SU-DHL-6 (cell line): ENCODE data around the gene TMED10.

ENCODE experiments used
- H2AFZ ChIP-seq: fragments of 200-600 bp; sonication (generic); 2 replicates; pipeline ENCODE4 v1.6.1; 2014; ENCODE audit warnings: low read depth, mild to moderate bottlenecking, moderate library complexity, mixed read lengths, antibody characterized with exemption, low read length; ENCODE audit not compliant: severe bottlenecking
- H3F3A ChIP-seq: fragments of 200-600 bp; shearing (Covaris generic); 2 replicates; pipeline ENCODE4 v1.6.0; 2016; ENCODE audit warnings: antibody characterized with exemption, mild to moderate bottlenecking; ENCODE audit not compliant: insufficient read depth
- H3K27ac ChIP-seq: fragments of 200-600 bp; sonication (generic); 2 replicates; pipeline ENCODE4 v1.5.1; 2016; ENCODE audit warnings: low read depth, mild to moderate bottlenecking, low read length, moderate library complexity, mixed read lengths
- H3K27me3 ChIP-seq: fragments of 200-600 bp; sonication (generic), shearing (Covaris generic); 2 replicates; pipeline ENCODE4 v1.6.0; 2014; ENCODE audit warnings: mild to moderate bottlenecking, low read length
- H3K36me3 ChIP-seq: fragments of 200-600 bp; sonication (generic); 2 replicates; pipeline ENCODE4 v1.6.1; 2014; ENCODE audit warnings: mild to moderate bottlenecking, low read length, mixed read lengths
- H3K4me2 ChIP-seq: fragments of 300-600, 200-600 bp; shearing (Covaris generic), sonication (generic); 2 replicates; pipeline ENCODE4 v1.6.0; 2014; ENCODE audit warnings: low read length, low read depth, mild to moderate bottlenecking; ENCODE audit not compliant: poor library complexity, severe bottlenecking
- H3K4me3 ChIP-seq: fragments of 200-600 bp; sonication (generic); 2 replicates; pipeline ENCODE4 v1.5.1; 2014; ENCODE audit warnings: antibody characterized with exemption, low read length, mild to moderate bottlenecking, mixed read lengths; ENCODE audit not compliant: insufficient read depth, poor library complexity, severe bottlenecking
- H3K79me2 ChIP-seq: fragments of 200-600 bp; sonication (generic); 2 replicates; pipeline ENCODE4 v1.6.1; 2014; ENCODE audit warnings: mild to moderate bottlenecking, low read length, moderate library complexity; ENCODE audit not compliant: insufficient read depth
- H3K9ac ChIP-seq: fragments of 200-600 bp; sonication (generic); 2 replicates; pipeline ENCODE4 v1.7.0; 2014; ENCODE audit warnings: mild to moderate bottlenecking, low read length
- H3K9me2 ChIP-seq: fragments of 200-600 bp; sonication (generic); replicated peaks from 2 replicates; pipeline ENCODE4 v1.6.1; 2014; ENCODE audit warnings: low read length; ENCODE audit not compliant: insufficient read depth
- H3K9me3 ChIP-seq: fragments of 200-600 bp; sonication (generic); 2 replicates; pipeline ENCODE4 v1.6.1; 2014; ENCODE audit warnings: low read length, mixed read lengths; ENCODE audit not compliant: insufficient read depth
- H4K20me1 ChIP-seq: fragments of 200-600 bp; sonication (generic); 2 replicates; pipeline ENCODE4 v1.6.1; 2014; ENCODE audit warnings: low read depth, mild to moderate bottlenecking, antibody characterized with exemption, low read length, moderate library complexity, mixed read lengths
- CTCF ChIP-seq: fragments of 200-600 bp; sonication (generic); IDR thresholded peaks from one replicate; pipeline ENCODE4 v1.5.1; 2017; ENCODE audit warnings: antibody characterized with exemption, mild to moderate bottlenecking, low read length, moderate library complexity; ENCODE audit not compliant: insufficient read depth, poor library complexity, severe bottlenecking
- EZH2phosphoT487 ChIP-seq: fragments of 200-600 bp; sonication (generic), shearing (Covaris generic); conservative IDR thresholded peaks from 2 replicates; pipeline ENCODE4 v1.6.1; 2018; ENCODE audit warnings: mild to moderate bottlenecking, antibody characterized with exemption, low read length, moderate library complexity, mixed read lengths

Gene TMED10

DNA sequence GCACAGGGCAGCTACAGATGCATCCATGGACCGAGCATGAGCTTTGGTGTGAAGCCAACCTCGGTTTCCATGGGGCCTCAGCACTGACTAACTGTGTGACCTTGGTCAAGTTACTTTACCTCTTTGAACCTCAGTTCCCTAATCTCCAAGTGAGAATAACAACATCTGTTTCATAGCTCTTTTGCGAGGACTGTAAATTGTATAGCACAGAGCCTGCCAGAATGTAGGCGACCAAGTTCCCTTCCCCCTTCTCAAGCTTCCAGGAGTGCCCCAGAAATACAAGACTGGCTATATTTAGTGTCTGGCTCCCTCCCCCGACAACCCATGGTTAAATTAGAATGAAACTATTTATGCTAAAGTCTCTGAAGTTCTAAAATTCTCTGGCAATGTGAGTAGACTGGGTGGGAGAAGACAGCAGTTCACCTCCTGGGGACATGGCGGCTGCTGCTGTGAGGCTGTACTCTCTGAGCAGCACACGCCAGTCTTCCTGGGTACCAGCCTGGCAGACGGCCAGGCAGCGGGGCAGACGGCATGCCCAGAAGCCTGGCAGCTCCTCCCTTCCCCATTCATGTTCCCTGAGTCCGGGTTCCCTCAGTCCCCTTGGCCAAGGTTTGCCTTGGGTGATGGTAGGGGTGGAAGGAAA lies 22.0 kb upstream of the TMED10 start:
- Histone ChIP-seq H3K27ac (no peak overlapping the region), H3K4me3 (no peak overlapping the region), H2AFZ (no peak overlapping the region), H4K20me1 (no peaks in the 10 kb centered on the region), H3K27me3 (no peaks in the 10 kb centered on the region), H3K4me2 (no peak overlapping the region), H3K9me3 (no peaks in the 10 kb centered on the region), H3K9ac (no peak overlapping the region), H3K9me2 (no peaks in the 10 kb centered on the region), H3F3A (no peaks in the 10 kb centered on the region), H3K36me3 (no peaks in the 10 kb centered on the region), H3K79me2 (no peaks in the 10 kb centered on the region)
- no peak for TF ChIP-seq CTCF
- no peak for TF ChIP-seq EZH2phosphoT487

DNA sequence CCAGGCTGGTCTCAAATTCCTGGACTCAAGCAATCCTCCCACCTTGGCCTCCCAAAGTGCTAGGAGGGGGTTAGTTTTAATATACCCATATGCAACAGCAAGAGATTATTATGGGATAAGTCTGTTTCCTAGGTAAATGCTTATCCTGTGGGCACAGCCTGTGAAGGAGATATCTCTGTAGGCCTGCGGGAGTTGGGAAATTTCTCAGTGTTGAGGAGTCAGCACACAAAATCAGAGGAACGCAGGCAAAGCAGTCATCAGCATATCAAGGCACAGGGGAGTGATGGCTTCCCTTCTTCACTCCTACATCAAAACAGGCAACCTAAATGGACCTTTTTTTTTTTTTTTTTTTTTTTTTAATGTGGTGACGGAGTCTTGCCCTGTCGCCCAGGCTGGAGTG lies 20.9 kb upstream of the TMED10 start:
- Histone ChIP-seq H3K27ac (no peak overlapping the region), H3K27me3 (no peaks in the 10 kb centered on the region), H2AFZ (no peak overlapping the region), H3F3A (no peaks in the 10 kb centered on the region), H3K9ac (no peak overlapping the region), H3K9me3 (no peaks in the 10 kb centered on the region), H3K79me2 (no peaks in the 10 kb centered on the region), H3K4me2 (no peak overlapping the region), H4K20me1 (no peaks in the 10 kb centered on the region), H3K36me3 (no peaks in the 10 kb centered on the region), H3K9me2 (no peaks in the 10 kb centered on the region), H3K4me3 (no peak overlapping the region)
- no peak for TF ChIP-seq EZH2phosphoT487
- TF ChIP-seq CTCF: no peak

- Histone ChIP-seq H3K9ac (no peak overlapping the region), H3F3A (no peaks in the 10 kb centered on the region), H3K4me2 (no peak overlapping the region), H2AFZ (no peak overlapping the region), H3K27me3 (no peaks in the 10 kb centered on the region), H3K4me3 (no peak overlapping the region), H3K9me2 (no peaks in the 10 kb centered on the region), H4K20me1 (no peaks in the 10 kb centered on the region), H3K36me3 (no peaks in the 10 kb centered on the region), H3K9me3 (no peaks in the 10 kb centered on the region), H3K27ac (no peak overlapping the region), H3K79me2 (no peaks in the 10 kb centered on the region)
- no peak for TF ChIP-seq CTCF
- no peak for TF ChIP-seq EZH2phosphoT487
Measured at GRCh38 chr14:75196468-75196867, 20.1 kb upstream of the TMED10 start.
